H1 (cell line): Measurements from ENCODE around the gene KRT10. TPM values are rescaled to one million over a fixed set of nuclear protein-coding genes. Genes with fewer than 3 reads are reported as not detected.

Experiments
- CTCF ChIA-PET: fragments of 300-600 bp; sonication (Branson Sonifier 250); formaldehyde crosslinking; loops from one replicate; lab custom pipeline; 2021; ENCODE audit not compliant: partially characterized antibody; lab: Charles Lee
- POLR2A ChIA-PET: fragments of 300-600 bp; sonication (Branson Sonifier 250); formaldehyde crosslinking; loops from one replicate; lab custom pipeline; 2021; ENCODE audit warnings: inconsistent platforms; ENCODE audit not compliant: partially characterized antibody; lab: Charles Lee
- DNase-seq, 2 experiments: peaks; one replicate each; pipeline versions ENCODE4 v3.0.0 to v3.0.0-alpha.2; 2010 to 2022; ENCODE audit warnings: low spot score in 2 of 2, low read depth in 1 of 2, mixed read lengths in 1 of 2
- FAIRE-seq: peaks from 2 replicates; lab custom pipeline; 2011; peaks lifted over from hg19 to GRCh38; lab: Jason Lieb, UNC
- H2AFZ ChIP-seq: 2 replicates; pipeline ENCODE4 v1.8.1; 2012; ENCODE audit warnings: low read length, inconsistent platforms
- H2AK5ac ChIP-seq: 2 replicates; pipeline ENCODE4 v1.6.1; 2013; ENCODE audit warnings: low read depth, low read length
- H2BK120ac ChIP-seq: replicated peaks from 2 replicates; pipeline ENCODE3; 2013; ENCODE audit warnings: low read depth, low read length, inconsistent platforms
- H2BK12ac ChIP-seq: 2 replicates; pipeline ENCODE4 v1.6.1; 2013; ENCODE audit warnings: low read depth, low read length
- H2BK15ac ChIP-seq: 2 replicates; pipeline ENCODE4 v1.6.1; 2013; ENCODE audit warnings: low read length
- H2BK20ac ChIP-seq: 2 replicates; pipeline ENCODE4 v1.6.1; 2013; ENCODE audit warnings: low read length
- H2BK5ac ChIP-seq: 2 replicates; pipeline ENCODE4 v1.6.1; 2013; ENCODE audit warnings: low read depth, low read length
- H3K14ac ChIP-seq: 2 replicates; pipeline ENCODE4 v1.6.1; 2013; ENCODE audit warnings: inconsistent platforms; ENCODE audit not compliant: insufficient read length
- H3K18ac ChIP-seq: 2 replicates; pipeline ENCODE4 v1.6.1; 2013; ENCODE audit warnings: low read length; ENCODE audit errors: extremely low read depth
- H3K23ac ChIP-seq: 2 replicates; pipeline ENCODE4 v1.6.1; 2013; ENCODE audit warnings: inconsistent platforms; ENCODE audit not compliant: insufficient read length
- H3K23me2 ChIP-seq: 2 replicates; pipeline ENCODE4 v1.6.1; 2013; ENCODE audit warnings: low read depth, low read length
- H3K27ac ChIP-seq: 2 replicates; pipeline ENCODE4 v1.6.1; 2011; ENCODE audit warnings: low read depth, low read length, inconsistent platforms
- H3K27me3 ChIP-seq, 4 experiments: replicated peaks in 1 of 4; 1 replicate in 1 of 4; 2 replicates in 3 of 4; pipeline versions ENCODE4 v1.6.1 to v1.8.1; 2011 to 2013; ENCODE audit warnings: low read length in 3 of 4, mild to moderate bottlenecking in 3 of 4, inconsistent platforms in 2 of 4, mixed read lengths in 2 of 4, moderate library complexity in 1 of 4; ENCODE audit not compliant: control insufficient read depth in 3 of 4, insufficient read depth in 3 of 4; ENCODE audit errors: extremely low read depth in 1 of 4
- H3K36me3 ChIP-seq, 4 experiments: 2 replicates each; pipeline versions ENCODE4 v1.6.1 to v1.8.1; 2011 to 2013; ENCODE audit warnings: mild to moderate bottlenecking in 4 of 4, low read length in 3 of 4, moderate library complexity in 2 of 4, control low read depth in 1 of 4, inconsistent platforms in 1 of 4; ENCODE audit not compliant: insufficient read depth in 4 of 4, control insufficient read depth in 2 of 4
- H3K4ac ChIP-seq: replicated peaks from 2 replicates; pipeline ENCODE3; 2013; ENCODE audit warnings: low read length, low read depth, mixed read lengths, inconsistent platforms; ENCODE audit not compliant: insufficient read length
- H3K4me1 ChIP-seq, 4 experiments: replicated peaks in 1 of 4; 1 replicate in 1 of 4; 2 replicates in 3 of 4; pipeline versions ENCODE4 v1.6.1 to v1.8.1; 2011 to 2013; ENCODE audit warnings: low read length in 3 of 4, inconsistent platforms in 2 of 4, mixed read lengths in 1 of 4; ENCODE audit not compliant: insufficient read depth in 4 of 4, control insufficient read depth in 3 of 4
- H3K4me2 ChIP-seq, 2 experiments: 2 replicates each; pipeline versions ENCODE4 v1.6.1 to v1.8.1; 2011 to 2013; ENCODE audit warnings: low read depth in 2 of 2, low read length in 2 of 2, control low read depth in 1 of 2, inconsistent platforms in 1 of 2, mild to moderate bottlenecking in 1 of 2; ENCODE audit not compliant: insufficient read depth in 1 of 2
- H3K4me3 ChIP-seq, 4 experiments: fragments of 200-600, 300-600 bp in 1 of 4; sonication (generic), shearing (Covaris generic), sonication (Bioruptor Twin) in 1 of 4; 2 replicates each; pipeline versions ENCODE4 v1.5.1 to v1.8.1; 2011 to 2016; ENCODE audit warnings: low read length in 4 of 4, low read depth in 3 of 4, control low read depth in 2 of 4, inconsistent platforms in 2 of 4, mild to moderate bottlenecking in 2 of 4, mixed read lengths in 1 of 4, moderate library complexity in 1 of 4; ENCODE audit not compliant: insufficient read depth in 2 of 4; ENCODE audit errors: extremely low read depth in 1 of 4
- H3K56ac ChIP-seq: replicated peaks from 2 replicates; pipeline ENCODE3; 2013; ENCODE audit warnings: low read depth, mild to moderate bottlenecking, mixed read lengths, low read length, inconsistent platforms; ENCODE audit not compliant: insufficient read length
- H3K79me1 ChIP-seq: 2 replicates; pipeline ENCODE4 v1.6.1; 2013; ENCODE audit warnings: low read depth, low read length, control low read depth
- H3K79me2 ChIP-seq, 2 experiments: 2 replicates each; pipeline versions ENCODE4 v1.6.1 to v1.8.1; 2012 to 2013; ENCODE audit warnings: low read length in 2 of 2, mild to moderate bottlenecking in 2 of 2, inconsistent platforms in 1 of 2; ENCODE audit not compliant: insufficient read depth in 2 of 2, control insufficient read depth in 1 of 2
- H3K9ac ChIP-seq, 4 experiments: replicated peaks in 1 of 4; 1 replicate in 1 of 4; 2 replicates in 3 of 4; pipeline versions ENCODE4 v1.6.1 to v1.8.1; 2011 to 2013; ENCODE audit warnings: low read depth in 3 of 4, low read length in 3 of 4, control low read depth in 2 of 4, mild to moderate bottlenecking in 2 of 4, moderate library complexity in 2 of 4, inconsistent platforms in 1 of 4; ENCODE audit errors: extremely low read depth in 1 of 4
- H3K9me3 ChIP-seq, 2 experiments: 2 replicates each; pipeline versions ENCODE4 v1.6.1 to v1.8.1; 2012 to 2013; ENCODE audit warnings: mild to moderate bottlenecking in 2 of 2, moderate library complexity in 2 of 2, control low read depth in 1 of 2, inconsistent platforms in 1 of 2, low read depth in 1 of 2, low read length in 1 of 2, mixed read lengths in 1 of 2; ENCODE audit not compliant: insufficient read depth in 2 of 2
- H4K20me1 ChIP-seq, 2 experiments: replicated peaks in 1 of 2; 2 replicates each; pipeline versions ENCODE3 to v1.8.1; 2011 to 2013; ENCODE audit warnings: inconsistent platforms in 2 of 2, low read length in 2 of 2, mild to moderate bottlenecking in 1 of 2; ENCODE audit not compliant: insufficient read depth in 2 of 2, control insufficient read depth in 1 of 2
- H4K5ac ChIP-seq: 2 replicates; pipeline ENCODE4 v1.6.1; 2013; ENCODE audit warnings: low read length, low read depth, mixed read lengths, inconsistent platforms; ENCODE audit not compliant: insufficient read length
- H4K8ac ChIP-seq: 2 replicates; pipeline ENCODE4 v1.8.0; 2013; ENCODE audit warnings: mild to moderate bottlenecking, moderate library complexity, low read length, inconsistent platforms; ENCODE audit not compliant: insufficient read depth; ENCODE audit errors: extremely low read depth
- H4K91ac ChIP-seq: replicated peaks from 2 replicates; pipeline ENCODE3; 2013; ENCODE audit warnings: low read length, mixed read lengths, inconsistent platforms; ENCODE audit not compliant: insufficient read length
- BRCA1 ChIP-seq: IDR thresholded peaks from 2 replicates; pipeline ENCODE4 v1.6.1; 2012; ENCODE audit warnings: low read depth, low read length, improper control_type of control experiment
- CEBPB ChIP-seq: IDR thresholded peaks from 2 replicates; pipeline ENCODE4 v1.6.1; 2012; ENCODE audit warnings: low read depth, low read length
- CHD2 ChIP-seq: IDR thresholded peaks from 2 replicates; pipeline ENCODE4 v1.6.1; 2012; ENCODE audit warnings: low read length, improper control_type of control experiment
- CREB1 ChIP-seq: IDR thresholded peaks from 2 replicates; pipeline ENCODE4 v1.6.1; 2012; ENCODE audit warnings: inconsistent platforms
- JUN ChIP-seq: IDR thresholded peaks from 2 replicates; pipeline ENCODE4 v1.6.1; 2011; ENCODE audit warnings: low read depth, mild to moderate bottlenecking, improper control_type of control experiment, low read length
- KDM1A ChIP-seq: fragments of 200-600, 300-600 bp; sonication (generic); IDR thresholded peaks from 2 replicates; pipeline ENCODE4 v1.7.1; 2016; ENCODE audit warnings: mild to moderate bottlenecking, low read length, borderline replicate concordance
- POLR2AphosphoS5 ChIP-seq: IDR thresholded peaks from 2 replicates; pipeline ENCODE4 v1.6.1; 2011; ENCODE audit warnings: low read depth, low read length
- SP1 ChIP-seq: IDR thresholded peaks from 2 replicates; pipeline ENCODE4 v1.6.1; 2011; ENCODE audit warnings: low read depth, low read length
- SRF ChIP-seq: IDR thresholded peaks from 2 replicates; pipeline ENCODE4 v1.6.1; 2011; ENCODE audit warnings: mild to moderate bottlenecking, low read depth, low read length, moderate library complexity
- WGBS, 2 experiments: shearing (Covaris generic) in 1 of 2; methylation state at CpG; one replicate each; pipeline versions ENCODE4 v1.1.6 to v1.1.7; 2013 to 2015; ENCODE audit warnings: low lambda C conversion rate in 2 of 2, mixed read lengths in 2 of 2, inconsistent platforms in 1 of 2, low coverage in 1 of 2, missing lambda C conversion rate in 1 of 2; ENCODE audit not compliant: insufficient replicate concordance in 2 of 2, insufficient coverage in 1 of 2, insufficient read length in 1 of 2; ENCODE audit errors: extremely low coverage in 1 of 2, missing lambda C conversion rate in 1 of 2; 5-methylcytosine and 5-hydroxymethylcytosine counted together
- polyA plus RNA-seq, 7 experiments: library from polyadenylated mRNA; depleted of rRNA in 3 of 7; stranded (reverse) in 5 of 7; unstranded in 2 of 7; fragments of >200 nt in 5 of 7; fragments of 200-250 nt in 2 of 7; gene quantifications; 1 replicate in 5 of 7; 2 replicates in 1 of 7; 4 replicates in 1 of 7; pipeline versions ENCODE4 v1.2.1 to v1.2.3, GENCODE V29; 2011 to 2013; ENCODE audit warnings: missing spikeins in 2 of 7, mixed read lengths in 2 of 7
- total RNA-seq: library from RNA; stranded (reverse); fragmentation: NEBNext Ultra II Directional; extraction: Animal tissue kit (Norgen Biotek cat#: 25700); gene quantifications from 2 replicates; pipeline ENCODE4 v1.2.1, GENCODE V29; 2021
- TF ChIP-seq, protein P1 (sequence below), 3 experiments: IDR thresholded peaks; 1 replicate in 2 of 3; 2 replicates in 1 of 3; pipeline versions ENCODE4 v1.5.1 to v1.6.1; 2011; ENCODE audit warnings: low read length in 3 of 3, mild to moderate bottlenecking in 3 of 3, inconsistent platforms in 2 of 3, low read depth in 1 of 3, moderate library complexity in 1 of 3; ENCODE audit not compliant: insufficient read depth in 1 of 3; ENCODE audit errors: control extremely low read depth in 1 of 3

Gene KRT10
- total and polyA plus RNA-seq, 2 of the 8 experiments (the other 6 are each of a cell fraction or from before 2014, with no cell fraction given): 3.5 to 39.4 TPM

GRCh38 chr17:40871316-40871715, 48.9 kb upstream of the KRT10 start:
- no peak overlapping the region for H2BK5ac ChIP-seq
- no peak overlapping the region for H2BK120ac ChIP-seq
- no peak overlapping the region for H3K56ac ChIP-seq
- no peak overlapping the region for H4K5ac ChIP-seq
- H2AFZ ChIP-seq: no peak overlapping the region
- H3K79me2 ChIP-seq: no peaks in the 10 kb centered on the region
- H4K91ac ChIP-seq: no peak overlapping the region
- H3K23ac ChIP-seq: no peak overlapping the region
- POLR2A ChIA-PET: no interaction called here
- no peak overlapping the region for H3K4me2 ChIP-seq
- H3K27ac ChIP-seq: no peak overlapping the region
- H2BK15ac ChIP-seq: no peak overlapping the region
- H3K36me3 ChIP-seq: no peaks in the 10 kb centered on the region
- H2AK5ac ChIP-seq: no peak overlapping the region
- H3K14ac ChIP-seq: no peak overlapping the region
- H4K8ac ChIP-seq: no peak overlapping the region
- 89% methylated on average over 7 of the region's 7 CpGs; no CpG with 5 or more reads in 1 of the 2 experiments for WGBS, 2 experiments
- peaks cover 0 to 4% (median 0%) of the 10 kb centered on the region in 4 experiments; a peak in 3 of 7 replicates for H3K4me1 ChIP-seq
- no peak for DNase-seq
- no peaks in the 10 kb centered on the region for H3K23me2 ChIP-seq
- H3K4me3 ChIP-seq: no peak overlapping the region
- no peak for FAIRE-seq
- no peak overlapping the region for H3K4ac ChIP-seq
- no peak overlapping the region for H3K9ac ChIP-seq
- H2BK20ac ChIP-seq: no peak overlapping the region
- H2BK12ac ChIP-seq: no peak overlapping the region
- CTCF ChIA-PET: interaction anchor here (0.6 to 1.7 kb wide), 10 partner anchors 10 to 792 kb away, joined by 3 to 8 read pairs (median 3); no protein-coding TSS in a partner anchor
- no peaks in the 10 kb centered on the region for H3K79me1 ChIP-seq
- H4K20me1 ChIP-seq: no peaks in the 10 kb centered on the region
- no peaks in the 10 kb centered on the region for H3K27me3 ChIP-seq
- no peaks in the 10 kb centered on the region for H3K9me3 ChIP-seq
- no peak overlapping the region for H3K18ac ChIP-seq
- no peak for TF ChIP-seq CREB1
- TF ChIP-seq CHD2: no peak
- TF ChIP-seq POLR2AphosphoS5: no peak
- TF ChIP-seq, protein P1, sequence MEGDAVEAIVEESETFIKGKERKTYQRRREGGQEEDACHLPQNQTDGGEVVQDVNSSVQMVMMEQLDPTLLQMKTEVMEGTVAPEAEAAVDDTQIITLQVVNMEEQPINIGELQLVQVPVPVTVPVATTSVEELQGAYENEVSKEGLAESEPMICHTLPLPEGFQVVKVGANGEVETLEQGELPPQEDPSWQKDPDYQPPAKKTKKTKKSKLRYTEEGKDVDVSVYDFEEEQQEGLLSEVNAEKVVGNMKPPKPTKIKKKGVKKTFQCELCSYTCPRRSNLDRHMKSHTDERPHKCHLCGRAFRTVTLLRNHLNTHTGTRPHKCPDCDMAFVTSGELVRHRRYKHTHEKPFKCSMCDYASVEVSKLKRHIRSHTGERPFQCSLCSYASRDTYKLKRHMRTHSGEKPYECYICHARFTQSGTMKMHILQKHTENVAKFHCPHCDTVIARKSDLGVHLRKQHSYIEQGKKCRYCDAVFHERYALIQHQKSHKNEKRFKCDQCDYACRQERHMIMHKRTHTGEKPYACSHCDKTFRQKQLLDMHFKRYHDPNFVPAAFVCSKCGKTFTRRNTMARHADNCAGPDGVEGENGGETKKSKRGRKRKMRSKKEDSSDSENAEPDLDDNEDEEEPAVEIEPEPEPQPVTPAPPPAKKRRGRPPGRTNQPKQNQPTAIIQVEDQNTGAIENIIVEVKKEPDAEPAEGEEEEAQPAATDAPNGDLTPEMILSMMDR (IDR thresholded peaks at IDR 0.05; ENCODE audit: control extremely low read depth in 1 of 3, insufficient read depth in 1 of 3, low read depth in 1 of 3, low read length in 3 of 3): no peak
- TF ChIP-seq JUN: no peak
- TF ChIP-seq SRF: no peak
- TF ChIP-seq KDM1A: no peak
- no peak for TF ChIP-seq CEBPB
- no peak for TF ChIP-seq SP1
- no peak for TF ChIP-seq BRCA1
